Osteoblast (primary cell): ENCODE measurements around the gene ERMP1. TPM values are rescaled to one million over a fixed set of nuclear protein-coding genes. Genes with fewer than 3 reads are reported as not detected.

ENCODE experiments used
- DNase-seq: peaks from one replicate; pipeline ENCODE4 v3.0.0; 2011; ENCODE audit warnings: low spot score, mixed read lengths; ENCODE audit not compliant: insufficient read length; ENCODE audit errors: missing footprints
- H2AFZ ChIP-seq: 2 replicates; pipeline ENCODE4 v1.6.0; 2011; ENCODE audit warnings: mild to moderate bottlenecking, low read length
- H3K27ac ChIP-seq: 2 replicates; pipeline ENCODE4 v1.5.1; 2011; ENCODE audit warnings: mild to moderate bottlenecking, low read depth, low read length, moderate library complexity
- H3K27me3 ChIP-seq: 2 replicates; pipeline ENCODE4 v1.6.0; 2012; ENCODE audit warnings: mild to moderate bottlenecking, control low read depth, inconsistent platforms, low read length, moderate library complexity; ENCODE audit not compliant: insufficient read depth
- H3K36me3 ChIP-seq: 2 replicates; pipeline ENCODE4 v1.5.1; 2011; ENCODE audit warnings: mild to moderate bottlenecking, low read length, control low read depth, moderate library complexity; ENCODE audit not compliant: insufficient read depth
- H3K4me1 ChIP-seq: 2 replicates; pipeline ENCODE4 v1.5.1; 2011; ENCODE audit warnings: mild to moderate bottlenecking, low read length, control low read depth, moderate library complexity; ENCODE audit not compliant: insufficient read depth
- H3K4me2 ChIP-seq: 2 replicates; pipeline ENCODE4 v1.6.0; 2011; ENCODE audit warnings: mild to moderate bottlenecking, low read length; ENCODE audit not compliant: insufficient read depth
- H3K4me3 ChIP-seq: fragments of 200-600 bp; sonication (generic); 3 replicates; pipeline ENCODE4 v1.5.1; 2012; ENCODE audit warnings: mild to moderate bottlenecking, low read length, inconsistent platforms; ENCODE audit not compliant: insufficient read depth
- H3K79me2 ChIP-seq: 2 replicates; pipeline ENCODE4 v1.6.0; 2012; ENCODE audit warnings: mild to moderate bottlenecking, low read length, control low read depth, inconsistent platforms; ENCODE audit not compliant: insufficient read depth
- H3K9me3 ChIP-seq: 2 replicates; pipeline ENCODE4 v1.5.1; 2011; ENCODE audit warnings: low read depth, low read length, control low read depth
- H4K20me1 ChIP-seq: 2 replicates; pipeline ENCODE4 v1.6.0; 2012; ENCODE audit warnings: mild to moderate bottlenecking, low read length, control low read depth; ENCODE audit not compliant: insufficient read depth
- CTCF ChIP-seq: IDR thresholded peaks from 2 replicates; pipeline ENCODE4 v1.5.1; 2011; ENCODE audit warnings: mild to moderate bottlenecking, low read depth, low read length, moderate library complexity; ENCODE audit errors: extremely low read depth
- total RNA-seq: library from RNA; depleted of rRNA; stranded (reverse); fragments of >200 nt; gene quantifications from 2 replicates; pipeline ENCODE4 v1.2.3, GENCODE V29; 2012

ERMP1 gene
- total RNA-seq, 1 donor: 6.5 TPM

GRCh38 chr9:5832071-5832537, 813 bp downstream of the ERMP1 start:
- H3K4me3 ChIP-seq: peak overlapping the region; percentile 77
- H3K27ac ChIP-seq: no peak overlapping the region
- H3K36me3 ChIP-seq: no peaks in the 10 kb centered on the region
- H2AFZ ChIP-seq: peak overlapping the region; percentile 84
- H4K20me1 ChIP-seq: no peaks in the 10 kb centered on the region
- no peak for TF ChIP-seq CTCF
- H3K4me1 ChIP-seq: peaks cover 3% of the 10 kb centered on the region
- no peaks in the 10 kb centered on the region for H3K79me2 ChIP-seq
- DNase-seq: no peak
- H3K9me3 ChIP-seq: no peaks in the 10 kb centered on the region
- peak overlapping the region; percentile 91 for H3K4me2 ChIP-seq
- H3K27me3 ChIP-seq: peaks cover 12% of the 10 kb centered on the region

GRCh38 chr9:5825895-5826622, 6.9 kb downstream of the ERMP1 start:
- H3K36me3 ChIP-seq: no peaks in the 10 kb centered on the region
- no peak overlapping the region for H2AFZ ChIP-seq
- no peaks in the 10 kb centered on the region for H4K20me1 ChIP-seq
- H3K4me2 ChIP-seq: no peak overlapping the region
- no peak overlapping the region for H3K4me3 ChIP-seq
- H3K79me2 ChIP-seq: no peaks in the 10 kb centered on the region
- H3K27me3 ChIP-seq: no peaks in the 10 kb centered on the region
- no peaks in the 10 kb centered on the region for H3K4me1 ChIP-seq
- TF ChIP-seq CTCF: no peak
- H3K9me3 ChIP-seq: no peaks in the 10 kb centered on the region
- DNase-seq: no peak
- no peak overlapping the region for H3K27ac ChIP-seq

- Histone ChIP-seq H3K9me3 (no peaks in the 10 kb centered on the region), H2AFZ (no peak overlapping the region), H3K4me3 (no peak overlapping the region), H3K36me3 (no peaks in the 10 kb centered on the region), H4K20me1 (no peaks in the 10 kb centered on the region), H3K27me3 (no peaks in the 10 kb centered on the region), H3K79me2 (no peaks in the 10 kb centered on the region), H3K4me2 (no peak overlapping the region), H3K27ac (no peak overlapping the region), H3K4me1 (no peaks in the 10 kb centered on the region)
- no peak for TF ChIP-seq CTCF
- DNase-seq: no peak
Observed at GRCh38 chr9:5825223-5825622, 7.7 kb downstream of the ERMP1 start.

- H4K20me1 ChIP-seq: no peaks in the 10 kb centered on the region
Observed at GRCh38 chr9:5820425-5820824, 12.5 kb downstream of the ERMP1 start.

More at GRCh38 chr9:5820425-5820824, 12.5 kb downstream of the ERMP1 start:
- no peak overlapping the region for H3K4me3 ChIP-seq
- TF ChIP-seq CTCF: no peak
- H3K27me3 ChIP-seq: no peaks in the 10 kb centered on the region
- no peaks in the 10 kb centered on the region for H3K36me3 ChIP-seq
- H2AFZ ChIP-seq: no peak overlapping the region
- H3K4me2 ChIP-seq: no peak overlapping the region
- H3K9me3 ChIP-seq: no peaks in the 10 kb centered on the region
- no peak overlapping the region for H3K27ac ChIP-seq
- DNase-seq: no peak
- no peaks in the 10 kb centered on the region for H3K79me2 ChIP-seq
- H3K4me1 ChIP-seq: no peaks in the 10 kb centered on the region
